AG09319 (cell line): ENCODE measurements around the gene HPX.

ENCODE experiments used
- DNase-seq: peaks from one replicate; pipeline ENCODE4 v3.0.0-alpha.2; 2010; ENCODE audit warnings: low read depth; ENCODE audit errors: extremely low read depth
- TF ChIP-seq, protein P1 (sequence below): IDR thresholded peaks from 2 replicates; pipeline ENCODE4 v1.5.1; 2011; ENCODE audit warnings: low read depth, mild to moderate bottlenecking, inconsistent platforms, low read length, moderate library complexity

HPX gene

DNA sequence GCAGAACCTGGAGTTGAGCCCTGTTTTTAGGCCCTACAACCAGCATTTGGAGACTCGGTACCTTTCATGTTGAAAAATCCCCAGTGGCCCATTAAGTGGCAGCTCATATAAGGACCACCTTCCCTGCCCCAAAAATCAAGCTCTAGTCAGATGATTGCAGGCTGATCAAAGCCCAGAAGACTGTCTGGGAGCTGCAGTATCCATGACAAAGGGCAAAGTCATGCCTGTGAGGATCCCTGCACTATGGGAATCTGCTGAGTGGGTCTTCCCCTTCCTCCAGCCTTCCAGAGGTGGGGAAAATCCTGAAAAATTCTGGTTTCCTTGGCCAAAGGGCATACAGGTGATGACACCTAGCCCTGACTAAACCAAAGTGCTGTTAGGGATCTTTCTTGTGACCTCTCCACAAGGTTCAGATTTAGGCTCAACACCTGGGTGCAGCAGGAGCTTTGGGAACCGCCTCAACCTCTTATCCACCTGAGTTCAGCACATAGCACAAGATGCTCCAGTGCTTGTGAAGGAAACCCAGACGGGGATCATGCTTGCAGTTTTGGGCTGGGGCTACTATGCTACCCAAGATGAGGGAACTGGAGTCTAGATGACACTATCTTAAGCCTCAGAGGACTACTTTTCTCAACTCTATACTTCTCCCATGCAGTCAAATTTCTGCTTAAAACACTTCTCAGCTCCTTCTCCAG is 34.2 kb upstream of the HPX start:
- no peak for DNase-seq
- TF ChIP-seq, protein P1, sequence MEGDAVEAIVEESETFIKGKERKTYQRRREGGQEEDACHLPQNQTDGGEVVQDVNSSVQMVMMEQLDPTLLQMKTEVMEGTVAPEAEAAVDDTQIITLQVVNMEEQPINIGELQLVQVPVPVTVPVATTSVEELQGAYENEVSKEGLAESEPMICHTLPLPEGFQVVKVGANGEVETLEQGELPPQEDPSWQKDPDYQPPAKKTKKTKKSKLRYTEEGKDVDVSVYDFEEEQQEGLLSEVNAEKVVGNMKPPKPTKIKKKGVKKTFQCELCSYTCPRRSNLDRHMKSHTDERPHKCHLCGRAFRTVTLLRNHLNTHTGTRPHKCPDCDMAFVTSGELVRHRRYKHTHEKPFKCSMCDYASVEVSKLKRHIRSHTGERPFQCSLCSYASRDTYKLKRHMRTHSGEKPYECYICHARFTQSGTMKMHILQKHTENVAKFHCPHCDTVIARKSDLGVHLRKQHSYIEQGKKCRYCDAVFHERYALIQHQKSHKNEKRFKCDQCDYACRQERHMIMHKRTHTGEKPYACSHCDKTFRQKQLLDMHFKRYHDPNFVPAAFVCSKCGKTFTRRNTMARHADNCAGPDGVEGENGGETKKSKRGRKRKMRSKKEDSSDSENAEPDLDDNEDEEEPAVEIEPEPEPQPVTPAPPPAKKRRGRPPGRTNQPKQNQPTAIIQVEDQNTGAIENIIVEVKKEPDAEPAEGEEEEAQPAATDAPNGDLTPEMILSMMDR = no peak

DNA sequence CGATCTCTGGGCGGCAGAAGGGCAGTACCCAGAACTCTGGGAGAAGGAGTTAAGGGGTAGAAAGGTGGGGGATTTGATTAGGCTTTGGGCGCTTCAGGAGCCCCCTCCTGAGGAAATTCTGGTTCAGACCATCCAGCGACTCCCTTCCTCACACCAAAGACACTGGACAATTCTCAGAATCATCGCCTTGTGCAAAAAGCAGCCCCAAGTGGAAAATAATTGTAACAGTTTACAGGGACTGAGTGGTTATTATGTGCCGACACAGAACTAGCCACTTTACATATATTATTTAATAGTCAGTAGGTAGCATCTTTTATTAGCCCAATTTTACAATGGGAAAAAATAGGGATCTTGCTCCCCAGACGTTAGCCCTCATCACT is 33.6 kb upstream of the HPX start:
- no peak for DNase-seq
- TF ChIP-seq, protein P1 = no peak

DNA sequence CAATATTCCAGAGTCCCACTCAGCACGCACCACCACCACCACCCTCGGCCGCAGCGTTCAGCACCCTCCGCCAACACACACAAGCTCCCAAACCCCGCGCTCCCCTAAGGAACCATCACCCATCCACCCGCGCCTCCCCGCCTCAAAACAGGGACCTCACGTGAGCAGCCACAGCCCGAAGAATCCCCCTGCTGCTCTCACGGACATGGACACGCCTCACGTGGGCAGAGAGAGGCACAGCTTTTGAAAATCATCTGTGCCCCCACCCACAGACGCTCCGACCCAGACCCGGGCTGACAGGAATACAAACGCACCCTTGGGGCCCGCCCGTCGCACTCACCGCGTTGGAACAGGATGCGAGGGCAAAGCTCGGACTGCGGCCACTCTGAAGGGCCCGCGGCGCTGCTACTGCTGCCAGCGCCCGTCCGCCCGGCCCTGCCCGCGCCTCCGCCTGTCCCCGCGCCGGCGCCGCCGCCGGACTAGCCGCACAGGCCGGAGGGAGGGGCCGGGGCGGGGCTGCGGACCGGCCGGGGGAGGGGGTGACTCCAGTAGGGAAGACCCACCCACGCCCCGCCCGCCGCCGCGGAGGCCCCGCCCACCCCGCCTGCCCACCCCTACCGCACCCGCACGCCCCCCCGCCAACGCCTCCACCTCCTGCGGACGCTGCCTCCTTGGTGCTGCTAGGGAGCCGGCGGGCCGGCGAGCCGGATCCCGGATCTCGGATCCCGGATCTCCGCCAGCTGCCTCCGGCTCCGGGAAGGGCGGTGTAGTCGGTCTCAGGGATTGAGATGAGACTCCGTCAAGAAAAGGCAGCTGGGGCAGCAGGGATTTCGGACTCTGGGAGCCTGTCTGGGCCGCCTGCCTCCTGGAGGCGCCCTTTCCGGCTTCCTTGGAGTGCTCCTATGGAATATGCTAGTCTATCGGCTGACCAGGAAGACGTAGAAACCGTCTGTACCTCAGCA is 32.9 kb upstream of the HPX start, which contains the start of gene TRIM3:
TRIM3 (minus strand) TSS at position 491 of the 962 bp plus-strand sequence. CDS start 8,246 bp downstream, outside the sequence.
- peak; percentile 78 for DNase-seq
- TF ChIP-seq, protein P1 = peak; percentile 59

DNA sequence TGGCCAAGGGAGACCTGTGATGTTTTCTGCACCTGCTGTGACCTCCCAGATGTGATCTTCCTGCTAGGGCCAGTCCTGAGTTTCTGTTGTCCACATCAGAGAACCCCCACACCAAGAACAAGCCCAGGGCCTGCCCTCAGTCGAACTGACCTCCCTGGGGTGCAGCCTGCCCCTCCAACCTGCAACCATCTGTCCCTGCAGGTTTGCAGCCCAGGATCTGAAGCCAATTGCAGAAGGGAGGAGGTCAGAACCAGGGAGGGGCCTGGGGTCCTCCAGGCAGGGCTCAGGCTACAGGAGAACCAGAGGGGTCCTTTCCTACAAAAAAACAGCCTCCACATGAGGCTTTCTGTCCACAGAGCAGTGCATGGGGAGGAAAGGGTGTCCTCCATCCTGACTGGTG is 32.1 kb upstream of the HPX start:
- TF ChIP-seq, protein P1 = no peak
- no peak for DNase-seq

DNA sequence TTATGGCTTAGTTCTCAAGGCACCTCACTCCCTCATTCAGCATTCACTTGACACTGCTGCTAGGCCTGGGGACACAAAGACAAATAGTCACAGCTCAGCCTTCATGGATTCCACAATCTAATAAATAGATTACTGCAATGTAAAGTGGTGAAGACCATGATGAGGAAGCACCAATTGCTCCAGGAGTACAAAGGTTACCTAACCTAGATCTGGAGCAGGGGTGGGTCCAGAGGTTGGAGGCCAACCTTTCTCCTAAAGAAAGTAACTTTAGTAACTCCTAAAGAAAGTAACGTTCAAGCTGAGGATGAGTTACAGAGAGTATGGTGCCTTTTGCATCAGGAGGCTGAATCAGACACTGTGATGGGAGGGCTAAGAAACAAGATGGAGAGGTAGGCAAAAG is 28.8 kb upstream of the HPX start:
- TF ChIP-seq, protein P1 = no peak
- DNase-seq = no peak

DNA sequence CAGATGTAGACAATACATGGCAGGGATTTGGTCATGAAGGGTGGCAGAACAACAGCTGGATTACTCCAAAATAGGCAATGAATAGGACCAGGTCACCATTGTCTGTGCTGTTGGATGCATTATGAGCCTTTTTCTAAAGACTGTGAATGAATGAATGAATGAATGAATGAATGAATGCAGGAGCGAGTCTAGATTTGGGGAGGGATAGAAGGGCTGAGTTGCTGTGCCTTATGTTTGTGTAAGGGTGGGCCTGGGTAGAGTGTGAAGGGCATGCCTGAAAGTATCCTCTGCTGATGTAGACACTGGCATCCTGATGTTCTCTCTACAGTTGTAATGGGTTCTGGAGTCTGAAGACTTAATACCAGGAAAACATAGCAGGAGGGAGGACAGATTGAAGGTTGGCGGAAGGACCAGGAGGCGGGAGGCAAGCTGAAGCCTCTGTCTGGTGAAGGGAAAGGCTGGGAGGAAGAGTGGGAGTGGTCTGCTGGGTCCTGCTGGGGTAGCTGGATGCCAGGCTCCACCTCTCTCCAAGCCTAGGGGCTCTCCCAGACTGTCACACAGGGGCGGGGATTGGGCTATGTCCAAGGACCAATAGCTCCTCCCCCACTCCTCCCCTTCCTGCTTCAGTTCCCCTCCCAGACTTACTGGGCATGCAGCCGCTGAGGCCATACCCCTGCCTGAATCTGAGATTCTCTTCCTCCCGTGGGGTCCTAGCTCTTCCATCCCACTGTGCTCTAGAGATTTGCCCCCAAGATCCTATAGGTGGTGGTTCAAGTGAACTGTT is 28.1 kb upstream of the HPX start:
- TF ChIP-seq, protein P1 = no peak

More for the DNA sequence above, 28.1 kb upstream of the HPX start:
- DNase-seq = peak; percentile 30
